ENCODE measurements around the gene GLIS1. TPM values are rescaled to one million over a fixed set of nuclear protein-coding genes. Genes with fewer than 3 reads are reported as not detected.

Gene GLIS1
- total RNA-seq, 1 donor from 2014 or later, result not detected

DNA sequence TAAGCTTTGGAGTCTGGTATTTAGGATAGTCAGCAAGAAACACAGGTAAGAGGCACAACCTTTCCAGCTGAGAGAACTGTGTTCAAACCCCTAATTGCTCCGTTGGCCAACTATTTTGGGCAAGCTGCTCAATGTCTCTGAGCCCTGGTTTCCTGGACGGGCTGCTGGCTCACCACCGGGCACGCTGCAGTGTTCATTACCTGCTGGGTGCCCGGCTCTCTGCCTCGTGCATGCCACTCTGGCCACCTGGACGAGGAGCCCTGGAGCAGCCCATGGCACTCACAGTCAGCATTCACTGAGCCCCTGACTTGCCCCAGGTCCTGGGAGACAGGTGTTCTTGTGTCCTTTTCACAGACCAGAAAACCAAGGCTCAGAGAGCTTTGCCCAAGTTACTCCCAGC lies 228.7 kb downstream of the GLIS1 start:
- no peak overlapping the region for H3K27ac ChIP-seq
- no peak overlapping the region for H3K4me3 ChIP-seq
- intact Hi-C loops (cut with DNase I), result no loop called here
- H3K9me3 ChIP-seq, result no peaks in the 10 kb centered on the region
- H3K4me1 ChIP-seq, result peaks cover 4 to 23% of the 10 kb centered on the region in 2 donors
- H3K36me3 ChIP-seq, result no peaks in the 10 kb centered on the region
- TF ChIP-seq, protein P1, sequence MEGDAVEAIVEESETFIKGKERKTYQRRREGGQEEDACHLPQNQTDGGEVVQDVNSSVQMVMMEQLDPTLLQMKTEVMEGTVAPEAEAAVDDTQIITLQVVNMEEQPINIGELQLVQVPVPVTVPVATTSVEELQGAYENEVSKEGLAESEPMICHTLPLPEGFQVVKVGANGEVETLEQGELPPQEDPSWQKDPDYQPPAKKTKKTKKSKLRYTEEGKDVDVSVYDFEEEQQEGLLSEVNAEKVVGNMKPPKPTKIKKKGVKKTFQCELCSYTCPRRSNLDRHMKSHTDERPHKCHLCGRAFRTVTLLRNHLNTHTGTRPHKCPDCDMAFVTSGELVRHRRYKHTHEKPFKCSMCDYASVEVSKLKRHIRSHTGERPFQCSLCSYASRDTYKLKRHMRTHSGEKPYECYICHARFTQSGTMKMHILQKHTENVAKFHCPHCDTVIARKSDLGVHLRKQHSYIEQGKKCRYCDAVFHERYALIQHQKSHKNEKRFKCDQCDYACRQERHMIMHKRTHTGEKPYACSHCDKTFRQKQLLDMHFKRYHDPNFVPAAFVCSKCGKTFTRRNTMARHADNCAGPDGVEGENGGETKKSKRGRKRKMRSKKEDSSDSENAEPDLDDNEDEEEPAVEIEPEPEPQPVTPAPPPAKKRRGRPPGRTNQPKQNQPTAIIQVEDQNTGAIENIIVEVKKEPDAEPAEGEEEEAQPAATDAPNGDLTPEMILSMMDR (IDR thresholded peaks at IDR 0.05), result no peak
- H3K27me3 ChIP-seq, result no peaks in the 10 kb centered on the region
- DNase-seq (ENCODE audit: low spot score in 2 of 2), result no peak

DNA sequence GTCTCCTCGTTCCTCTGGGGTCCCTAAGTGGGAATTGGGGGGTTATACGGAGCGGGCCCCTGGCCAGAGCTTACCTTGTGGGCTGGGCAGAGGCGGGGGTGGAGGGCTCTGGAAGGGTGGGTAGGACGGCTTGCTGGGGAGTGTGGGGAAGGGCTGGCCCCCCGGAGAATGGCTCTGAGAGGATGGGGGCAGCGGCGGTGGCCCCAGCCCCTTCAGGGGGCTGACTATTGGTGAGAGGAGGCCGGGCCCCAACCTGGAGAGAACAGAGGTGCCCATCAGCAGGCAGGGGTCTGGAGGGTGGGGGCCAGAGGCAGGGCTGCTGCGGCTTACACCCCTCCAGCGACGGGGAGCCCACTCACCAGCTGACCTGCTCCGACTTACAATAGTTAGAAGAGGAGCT lies 229.2 kb downstream of the GLIS1 start:
- H3K27ac ChIP-seq, result no peak overlapping the region
- H3K4me1 ChIP-seq, result peaks cover 4 to 23% of the 10 kb centered on the region in 2 donors
- TF ChIP-seq, protein P1 (IDR thresholded peaks at IDR 0.05), result no peak
- no peaks in the 10 kb centered on the region for H3K36me3 ChIP-seq
- H3K4me3 ChIP-seq, result no peak overlapping the region
- no peaks in the 10 kb centered on the region for H3K27me3 ChIP-seq
- no peak for DNase-seq (ENCODE audit: low spot score in 2 of 2)
- intact Hi-C loops (cut with DNase I), result no loop called here
- no peaks in the 10 kb centered on the region for H3K9me3 ChIP-seq

DNA sequence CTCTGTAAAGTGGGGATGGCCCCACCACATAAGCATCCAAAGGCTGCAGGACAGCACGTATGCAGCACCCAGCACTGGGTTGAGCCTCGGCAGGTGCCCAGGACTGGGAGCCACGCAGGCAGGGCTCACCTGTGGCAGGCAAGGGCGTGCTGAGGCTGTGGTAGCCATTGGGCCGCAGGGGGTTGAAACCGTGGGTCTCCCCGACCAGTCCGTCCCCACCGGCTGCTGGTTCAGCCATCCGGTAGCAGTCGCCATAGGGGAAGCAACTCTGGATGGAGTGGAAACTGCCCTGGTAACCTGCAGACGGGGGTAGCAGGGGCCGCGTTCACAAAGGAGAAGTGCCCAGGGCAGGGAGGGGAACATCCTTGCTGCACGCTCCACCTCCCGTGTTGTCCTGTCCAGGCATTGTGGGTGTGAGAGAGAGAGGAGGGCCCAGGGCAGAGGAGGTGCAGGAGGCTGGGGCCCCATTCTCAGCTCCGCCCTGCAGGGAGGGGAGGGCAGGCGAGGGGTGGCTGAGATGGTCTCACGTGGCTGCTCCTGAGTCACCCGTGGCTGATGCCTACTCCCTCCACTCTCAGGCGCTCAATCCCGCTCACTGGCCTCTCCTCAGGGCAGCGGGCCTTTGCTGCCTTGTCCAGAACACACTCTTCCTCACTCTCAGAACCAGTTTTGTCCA lies 229.8 kb downstream of the GLIS1 start:
- no peak overlapping the region for H3K27ac ChIP-seq
- no peaks in the 10 kb centered on the region for H3K36me3 ChIP-seq
- H3K27me3 ChIP-seq, result no peaks in the 10 kb centered on the region
- intact Hi-C loops (cut with DNase I), result no loop called here
- no peak overlapping the region for H3K4me3 ChIP-seq
- TF ChIP-seq, protein P1 (IDR thresholded peaks at IDR 0.05), result no peak
- no peaks in the 10 kb centered on the region for H3K9me3 ChIP-seq
- peaks cover 4 to 23% of the 10 kb centered on the region in 2 donors for H3K4me1 ChIP-seq
- no peak for DNase-seq (ENCODE audit: low spot score in 2 of 2)

DNA sequence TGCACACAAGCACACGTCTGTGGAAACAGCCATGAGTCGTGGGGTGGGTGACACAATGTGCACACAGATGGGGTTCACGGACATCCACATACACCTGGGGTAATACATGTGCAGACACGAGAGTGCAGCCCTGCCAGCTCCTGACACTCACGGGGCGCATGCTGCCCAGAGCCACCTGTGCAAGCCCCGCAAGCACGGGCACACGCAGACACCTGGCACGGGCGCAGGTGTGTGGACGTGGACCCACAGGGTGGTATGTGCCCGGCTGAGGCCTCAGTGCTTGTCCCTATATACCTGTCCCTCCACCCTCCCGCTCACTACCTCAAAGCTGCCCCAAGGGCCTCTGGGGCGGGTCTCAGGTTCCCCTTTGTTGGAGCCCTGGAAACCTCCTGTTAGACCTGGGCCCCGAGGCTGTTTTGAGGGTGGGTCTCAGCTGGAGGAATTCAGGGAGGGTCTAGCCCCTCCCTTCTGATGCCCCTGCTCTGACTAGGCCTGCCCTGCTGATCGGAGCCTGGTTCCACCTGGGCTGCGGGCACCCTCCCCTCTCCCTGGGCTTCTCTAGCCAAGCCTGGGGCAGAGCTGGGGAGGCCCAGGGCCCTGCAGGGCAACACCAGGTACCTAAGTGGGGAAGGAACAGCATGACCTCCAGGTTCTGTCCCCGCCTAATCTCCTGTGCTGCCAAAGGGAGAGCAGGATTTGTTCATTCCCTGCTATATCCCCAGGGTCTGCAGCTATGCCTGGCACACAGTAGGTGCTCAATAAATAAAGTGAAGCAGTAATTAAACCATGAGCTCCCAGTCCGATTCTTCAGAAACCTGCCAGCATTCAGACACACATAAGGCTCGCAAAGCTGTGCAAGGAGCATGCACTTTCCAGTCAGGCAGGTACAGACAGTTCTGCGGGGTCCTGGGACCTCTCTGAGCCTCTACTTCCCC lies 230.6 kb downstream of the GLIS1 start:
- Histone ChIP-seq H3K36me3 (no peaks in the 10 kb centered on the region), H3K4me3 (no peak overlapping the region), H3K4me1 (peaks cover 4 to 23% of the 10 kb centered on the region in 2 donors), H3K27ac (no peak overlapping the region), H3K9me3 (no peaks in the 10 kb centered on the region), H3K27me3 (no peaks in the 10 kb centered on the region)
- DNase-seq (ENCODE audit: low spot score in 2 of 2), result no peak
- TF ChIP-seq, protein P1 (IDR thresholded peaks at IDR 0.05), result no peak
- intact Hi-C loops (cut with DNase I), result no loop called here

DNA sequence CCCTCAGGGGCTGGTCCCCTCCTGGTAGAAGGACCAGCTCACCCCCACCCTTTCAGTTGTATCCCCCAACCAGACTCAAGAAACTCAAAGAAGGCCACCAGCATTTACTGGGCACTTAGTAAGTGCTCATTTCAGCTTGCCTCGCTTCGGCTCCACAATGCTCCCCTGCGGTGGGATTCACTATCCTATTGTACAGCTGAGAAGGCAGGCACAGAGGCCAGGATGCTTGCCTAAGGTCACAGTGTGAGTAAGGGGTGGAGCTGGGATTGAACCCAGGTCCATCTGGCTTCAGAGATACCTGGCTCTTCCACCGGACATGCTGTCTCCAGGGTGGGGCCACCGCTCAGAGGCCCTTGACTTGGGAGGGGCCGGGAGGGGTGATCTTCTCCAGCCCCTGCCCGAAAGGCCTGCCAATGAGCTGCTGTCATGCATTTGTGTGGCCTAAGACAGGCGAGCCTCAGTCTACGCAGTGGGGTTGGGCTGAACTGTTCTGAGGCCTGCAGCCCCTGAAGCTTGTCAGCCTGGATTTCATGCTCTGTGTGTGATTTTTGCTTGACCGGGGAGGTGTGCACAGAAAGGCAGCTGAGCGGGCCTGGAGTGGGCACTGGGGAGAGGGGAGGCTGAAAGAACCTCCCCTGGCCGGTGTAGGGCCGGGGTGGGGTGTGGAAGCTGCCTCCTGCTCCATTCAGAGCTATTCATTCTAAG lies 231.7 kb downstream of the GLIS1 start:
- peaks cover 4 to 14% of the 10 kb centered on the region in 2 donors for H3K4me1 ChIP-seq
- intact Hi-C loops (cut with DNase I), result no loop called here
- H3K36me3 ChIP-seq, result no peaks in the 10 kb centered on the region
- no peaks in the 10 kb centered on the region for H3K9me3 ChIP-seq
- no peak overlapping the region for H3K27ac ChIP-seq
- no peak for DNase-seq (ENCODE audit: low spot score in 2 of 2)
- TF ChIP-seq, protein P1 (IDR thresholded peaks at IDR 0.05), result no peak
- no peak overlapping the region for H3K4me3 ChIP-seq
- H3K27me3 ChIP-seq, result no peaks in the 10 kb centered on the region
